Neural progenitor cell (in vitro differentiated cells): ENCODE results near the gene IL22RA2.

Experiments used
- EZH2phosphoT487 ChIP-seq: fragments of 200-600 bp; sonication (generic); IDR thresholded peaks from 2 replicates; pipeline ENCODE4 v1.6.1; 2017; ENCODE audit warnings: antibody characterized with exemption
- TF ChIP-seq, protein P1 (sequence below): fragments of 200-600 bp; sonication (generic); IDR thresholded peaks from 2 replicates; pipeline ENCODE4 v1.5.1; 2017; ENCODE audit warnings: antibody characterized with exemption, mild to moderate bottlenecking

DNA sequence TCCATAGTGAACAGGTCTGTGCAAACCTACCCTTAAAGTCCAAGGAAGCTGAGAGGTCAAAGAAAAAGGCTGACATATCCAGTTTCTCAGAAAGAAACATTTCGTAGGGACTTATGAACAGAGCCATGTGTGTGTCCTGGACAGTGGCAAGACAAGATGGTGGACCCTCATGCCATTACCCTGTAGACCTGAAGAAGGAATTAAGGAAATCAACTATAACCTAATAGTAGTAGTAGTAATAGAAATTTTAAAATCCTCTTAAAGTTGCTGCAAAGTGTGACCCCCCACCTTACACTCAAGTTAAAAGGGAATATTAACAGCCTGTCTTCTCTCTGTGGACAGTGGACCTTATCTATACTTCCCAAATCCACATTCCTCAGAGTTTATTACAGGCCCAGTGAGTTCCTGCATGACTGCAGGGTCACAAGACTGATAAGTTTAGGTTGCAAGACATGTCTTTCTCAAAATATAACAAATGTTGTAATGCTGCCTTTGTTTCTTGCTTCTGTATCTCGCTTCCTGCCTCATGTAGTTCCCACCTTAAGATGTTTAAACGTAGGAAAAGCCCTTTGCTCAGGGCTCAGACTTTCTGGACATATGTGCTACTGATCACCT, 10.6 kb downstream of the IL22RA2 start:
- TF ChIP-seq, protein P1, sequence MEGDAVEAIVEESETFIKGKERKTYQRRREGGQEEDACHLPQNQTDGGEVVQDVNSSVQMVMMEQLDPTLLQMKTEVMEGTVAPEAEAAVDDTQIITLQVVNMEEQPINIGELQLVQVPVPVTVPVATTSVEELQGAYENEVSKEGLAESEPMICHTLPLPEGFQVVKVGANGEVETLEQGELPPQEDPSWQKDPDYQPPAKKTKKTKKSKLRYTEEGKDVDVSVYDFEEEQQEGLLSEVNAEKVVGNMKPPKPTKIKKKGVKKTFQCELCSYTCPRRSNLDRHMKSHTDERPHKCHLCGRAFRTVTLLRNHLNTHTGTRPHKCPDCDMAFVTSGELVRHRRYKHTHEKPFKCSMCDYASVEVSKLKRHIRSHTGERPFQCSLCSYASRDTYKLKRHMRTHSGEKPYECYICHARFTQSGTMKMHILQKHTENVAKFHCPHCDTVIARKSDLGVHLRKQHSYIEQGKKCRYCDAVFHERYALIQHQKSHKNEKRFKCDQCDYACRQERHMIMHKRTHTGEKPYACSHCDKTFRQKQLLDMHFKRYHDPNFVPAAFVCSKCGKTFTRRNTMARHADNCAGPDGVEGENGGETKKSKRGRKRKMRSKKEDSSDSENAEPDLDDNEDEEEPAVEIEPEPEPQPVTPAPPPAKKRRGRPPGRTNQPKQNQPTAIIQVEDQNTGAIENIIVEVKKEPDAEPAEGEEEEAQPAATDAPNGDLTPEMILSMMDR, result no peak
- no peak for TF ChIP-seq EZH2phosphoT487
